Tibial nerve (tissue), 3 donors: ENCODE data around the gene PNMT.

ENCODE experiments used
- POLR2A ChIP-seq, 2 donors: fragments of 450-650 bp; IDR thresholded peaks; one replicate each; pipeline ENCODE4 v1.6.1; 2017; ENCODE audit warnings: antibody characterized with exemption in 2 of 2, mild to moderate bottlenecking in 2 of 2, moderate library complexity in 2 of 2
- TF ChIP-seq, protein P1 (sequence below), 5 experiments: fragments of 200-600 bp in 3 of 5; fragments of 450-650 bp in 2 of 5; sonication (generic) in 3 of 5; IDR thresholded peaks; one replicate each; pipeline ENCODE4 v1.5.1; 2016 to 2019; ENCODE audit warnings: antibody characterized with exemption in 5 of 5, mild to moderate bottlenecking in 3 of 5, moderate library complexity in 2 of 5

DNA sequence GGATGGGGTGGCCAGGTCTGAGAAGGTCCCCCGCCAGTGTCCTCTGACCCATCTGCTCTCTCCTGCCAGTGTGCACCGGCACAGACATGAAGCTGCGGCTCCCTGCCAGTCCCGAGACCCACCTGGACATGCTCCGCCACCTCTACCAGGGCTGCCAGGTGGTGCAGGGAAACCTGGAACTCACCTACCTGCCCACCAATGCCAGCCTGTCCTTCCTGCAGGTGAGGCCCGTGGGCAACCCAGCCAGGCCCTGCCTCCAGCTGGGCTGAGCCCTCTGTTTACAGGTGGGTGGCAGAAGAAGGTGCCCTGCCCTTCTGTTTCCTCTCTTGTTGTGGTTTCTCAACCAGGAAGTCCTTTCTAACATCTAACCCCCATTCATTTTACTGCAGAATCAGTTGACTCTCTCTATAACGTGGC, 38.7 kb downstream of the PNMT start:
- TF ChIP-seq, protein P1, sequence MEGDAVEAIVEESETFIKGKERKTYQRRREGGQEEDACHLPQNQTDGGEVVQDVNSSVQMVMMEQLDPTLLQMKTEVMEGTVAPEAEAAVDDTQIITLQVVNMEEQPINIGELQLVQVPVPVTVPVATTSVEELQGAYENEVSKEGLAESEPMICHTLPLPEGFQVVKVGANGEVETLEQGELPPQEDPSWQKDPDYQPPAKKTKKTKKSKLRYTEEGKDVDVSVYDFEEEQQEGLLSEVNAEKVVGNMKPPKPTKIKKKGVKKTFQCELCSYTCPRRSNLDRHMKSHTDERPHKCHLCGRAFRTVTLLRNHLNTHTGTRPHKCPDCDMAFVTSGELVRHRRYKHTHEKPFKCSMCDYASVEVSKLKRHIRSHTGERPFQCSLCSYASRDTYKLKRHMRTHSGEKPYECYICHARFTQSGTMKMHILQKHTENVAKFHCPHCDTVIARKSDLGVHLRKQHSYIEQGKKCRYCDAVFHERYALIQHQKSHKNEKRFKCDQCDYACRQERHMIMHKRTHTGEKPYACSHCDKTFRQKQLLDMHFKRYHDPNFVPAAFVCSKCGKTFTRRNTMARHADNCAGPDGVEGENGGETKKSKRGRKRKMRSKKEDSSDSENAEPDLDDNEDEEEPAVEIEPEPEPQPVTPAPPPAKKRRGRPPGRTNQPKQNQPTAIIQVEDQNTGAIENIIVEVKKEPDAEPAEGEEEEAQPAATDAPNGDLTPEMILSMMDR (IDR thresholded peaks at IDR 0.05), result no peak
- no peak for TF ChIP-seq POLR2A (IDR thresholded peaks at IDR 0.05)
